H9 (cell line): ENCODE data around the gene PRAME. TPM values are rescaled to one million over a fixed set of nuclear protein-coding genes. Genes with fewer than 3 reads are reported as not detected.

Experiments used
- DNase-seq: peaks from one replicate; pipeline ENCODE4 v3.0.0-alpha.2; 2017
- H2AFZ ChIP-seq: one replicate; pipeline ENCODE4 v1.6.1; 2013; ENCODE audit warnings: mild to moderate bottlenecking, low read length, control low read depth, moderate library complexity
- H2AK5ac ChIP-seq: 2 replicates; pipeline ENCODE4 v1.6.1; 2013; ENCODE audit warnings: low read length, control low read depth, mixed read lengths; ENCODE audit not compliant: insufficient read length
- H2BK120ac ChIP-seq: one replicate; pipeline ENCODE4 v1.6.1; 2013; ENCODE audit warnings: low read depth, mild to moderate bottlenecking, low read length, control low read depth, inconsistent platforms; ENCODE audit not compliant: poor library complexity, severe bottlenecking
- H2BK12ac ChIP-seq: 2 replicates; pipeline ENCODE4 v1.6.1; 2013; ENCODE audit warnings: low read length, control low read depth, mixed read lengths, low read depth; ENCODE audit not compliant: insufficient read length
- H2BK15ac ChIP-seq: 2 replicates; pipeline ENCODE4 v1.6.1; 2013; ENCODE audit warnings: low read depth, low read length, control low read depth
- H2BK20ac ChIP-seq: one replicate; pipeline ENCODE4 v1.6.1; 2013; ENCODE audit warnings: low read depth, mild to moderate bottlenecking, low read length, control low read depth, inconsistent platforms; ENCODE audit not compliant: poor library complexity, severe bottlenecking
- H2BK5ac ChIP-seq: 2 replicates; pipeline ENCODE4 v1.6.1; 2013; ENCODE audit warnings: low read length, control low read depth, mixed read lengths; ENCODE audit not compliant: insufficient read length
- H3K14ac ChIP-seq: 2 replicates; pipeline ENCODE4 v1.6.1; 2013; ENCODE audit warnings: low read length, control low read depth; ENCODE audit not compliant: insufficient read depth
- H3K18ac ChIP-seq: 2 replicates; pipeline ENCODE4 v1.6.1; 2013; ENCODE audit warnings: low read depth, mild to moderate bottlenecking, mixed read lengths, low read length, control low read depth; ENCODE audit not compliant: insufficient read length
- H3K23ac ChIP-seq: 2 replicates; pipeline ENCODE4 v1.6.1; 2013; ENCODE audit warnings: low read length, control low read depth, mixed read lengths, low read depth; ENCODE audit not compliant: insufficient read length
- H3K23me2 ChIP-seq: 2 replicates; pipeline ENCODE4 v1.6.1; 2013; ENCODE audit warnings: low read depth, mild to moderate bottlenecking, mixed read lengths, low read length, control low read depth; ENCODE audit not compliant: insufficient read length, poor library complexity, severe bottlenecking
- H3K27ac ChIP-seq: 2 replicates; pipeline ENCODE4 v1.5.1; 2013; ENCODE audit warnings: low read length, control low read depth, mixed read lengths, low read depth; ENCODE audit not compliant: insufficient read length
- H3K27me3 ChIP-seq: 2 replicates; pipeline ENCODE4 v1.6.1; 2013; ENCODE audit warnings: low read length, control low read depth, inconsistent platforms; ENCODE audit not compliant: insufficient read depth
- H3K4ac ChIP-seq: 2 replicates; pipeline ENCODE4 v1.6.1; 2013; ENCODE audit warnings: low read depth, mild to moderate bottlenecking, control low read depth, inconsistent platforms, low read length, moderate library complexity
- H3K4me1 ChIP-seq: 2 replicates; pipeline ENCODE4 v1.6.1; 2013; ENCODE audit warnings: low read length, control low read depth, inconsistent platforms; ENCODE audit not compliant: insufficient read depth
- H3K4me2 ChIP-seq: 2 replicates; pipeline ENCODE4 v1.6.1; 2013; ENCODE audit warnings: low read length, control low read depth, mixed read lengths; ENCODE audit not compliant: insufficient read length, insufficient read depth
- H3K56ac ChIP-seq: 2 replicates; pipeline ENCODE4 v1.6.1; 2013; ENCODE audit warnings: low read depth, mild to moderate bottlenecking, mixed read lengths, low read length, control low read depth; ENCODE audit not compliant: insufficient read length
- H3K79me1 ChIP-seq: 2 replicates; pipeline ENCODE4 v1.6.1; 2013; ENCODE audit warnings: low read depth, mild to moderate bottlenecking, moderate library complexity, low read length, control low read depth, inconsistent platforms; ENCODE audit not compliant: insufficient read depth, poor library complexity, severe bottlenecking
- H3K79me2 ChIP-seq: 2 replicates; pipeline ENCODE4 v1.6.1; 2013; ENCODE audit warnings: low read length, control low read depth, inconsistent platforms; ENCODE audit not compliant: insufficient read depth
- H3K9ac ChIP-seq: 2 replicates; pipeline ENCODE4 v1.6.1; 2013; ENCODE audit warnings: low read length, control low read depth, mixed read lengths; ENCODE audit not compliant: insufficient read length; ENCODE audit errors: extremely low read depth
- H3K9me3 ChIP-seq: one replicate; pipeline ENCODE4 v1.6.1; 2013; ENCODE audit warnings: low read depth, low read length, inconsistent platforms; ENCODE audit not compliant: control insufficient read depth
- H3T11ph ChIP-seq: one replicate; pipeline ENCODE4 v1.6.1; 2013; ENCODE audit warnings: mild to moderate bottlenecking, low read length, control low read depth, inconsistent platforms
- H4K20me1 ChIP-seq: one replicate; pipeline ENCODE4 v1.6.1; 2013; ENCODE audit not compliant: control insufficient read depth, insufficient read length, insufficient read depth
- H4K5ac ChIP-seq: 2 replicates; pipeline ENCODE4 v1.6.1; 2013; ENCODE audit warnings: low read depth, mild to moderate bottlenecking, mixed read lengths, low read length, control low read depth; ENCODE audit not compliant: insufficient read length
- H4K8ac ChIP-seq: replicated peaks from 2 replicates; pipeline ENCODE4 v1.6.1; 2013; ENCODE audit warnings: low read length, control low read depth, mixed read lengths, low read depth; ENCODE audit not compliant: insufficient read length
- H4K91ac ChIP-seq: 2 replicates; pipeline ENCODE4 v1.6.1; 2013; ENCODE audit warnings: low read depth, mild to moderate bottlenecking, moderate library complexity, mixed read lengths, low read length, control low read depth; ENCODE audit not compliant: insufficient read length
- H3K27ac Mint-ChIP-seq, 3 experiments: 2 replicates in 2 of 3; 3 replicates in 1 of 3; pipeline ENCODE4 v1.8.0; 2020 to 2021; ENCODE audit warnings: mixed read lengths in 3 of 3, mild to moderate bottlenecking in 1 of 3, moderate library complexity in 1 of 3
- H3K27me3 Mint-ChIP-seq: 2 replicates; pipeline ENCODE4 v1.8.0; 2021; ENCODE audit warnings: low read depth, mild to moderate bottlenecking, moderate library complexity, mixed read lengths
- H3K36me3 Mint-ChIP-seq, 3 experiments: 2 replicates in 2 of 3; 3 replicates in 1 of 3; pipeline ENCODE4 v1.8.0; 2020 to 2021; ENCODE audit warnings: low read depth in 3 of 3, mixed read lengths in 3 of 3; ENCODE audit not compliant: insufficient read depth in 1 of 3
- H3K4me1 Mint-ChIP-seq, 2 experiments: 2 replicates each; pipeline ENCODE4 v1.8.0; 2020; ENCODE audit warnings: mixed read lengths in 2 of 2
- H3K4me3 Mint-ChIP-seq, 2 experiments: 2 replicates in 1 of 2; 3 replicates in 1 of 2; pipeline ENCODE4 v1.8.0; 2020 to 2021; ENCODE audit warnings: mild to moderate bottlenecking in 2 of 2, mixed read lengths in 2 of 2, moderate library complexity in 1 of 2
- H3K9me3 Mint-ChIP-seq, 2 experiments: 2 replicates in 1 of 2; 3 replicates in 1 of 2; pipeline ENCODE4 v1.8.0; 2020; ENCODE audit warnings: mild to moderate bottlenecking in 2 of 2, mixed read lengths in 2 of 2, moderate library complexity in 1 of 2
- WGBS: extraction: QIAGEN DNeasy Blood & Tissue Kit; methylation state at CpG from one replicate; pipeline ENCODE4 v1.1.7; 2013; ENCODE audit warnings: missing lambda C conversion rate, low lambda C conversion rate, mixed read lengths; ENCODE audit not compliant: insufficient read length; ENCODE audit errors: extremely low coverage; 5-methylcytosine and 5-hydroxymethylcytosine counted together
- total RNA-seq: library from RNA; stranded (reverse); gene quantifications from 2 replicates; pipeline ENCODE4 v1.2.1, GENCODE V29; 2021
- TF ChIP-seq, protein P1 (sequence below): fragments of 200-600 bp; sonication (generic); conservative IDR thresholded peaks from 3 replicates; pipeline ENCODE4 v1.8.0; 2021; ENCODE audit warnings: antibody characterized with exemption, mild to moderate bottlenecking

Gene PRAME
- total RNA-seq, 1 experiment from 2014 or later = 0.31 TPM

DNA sequence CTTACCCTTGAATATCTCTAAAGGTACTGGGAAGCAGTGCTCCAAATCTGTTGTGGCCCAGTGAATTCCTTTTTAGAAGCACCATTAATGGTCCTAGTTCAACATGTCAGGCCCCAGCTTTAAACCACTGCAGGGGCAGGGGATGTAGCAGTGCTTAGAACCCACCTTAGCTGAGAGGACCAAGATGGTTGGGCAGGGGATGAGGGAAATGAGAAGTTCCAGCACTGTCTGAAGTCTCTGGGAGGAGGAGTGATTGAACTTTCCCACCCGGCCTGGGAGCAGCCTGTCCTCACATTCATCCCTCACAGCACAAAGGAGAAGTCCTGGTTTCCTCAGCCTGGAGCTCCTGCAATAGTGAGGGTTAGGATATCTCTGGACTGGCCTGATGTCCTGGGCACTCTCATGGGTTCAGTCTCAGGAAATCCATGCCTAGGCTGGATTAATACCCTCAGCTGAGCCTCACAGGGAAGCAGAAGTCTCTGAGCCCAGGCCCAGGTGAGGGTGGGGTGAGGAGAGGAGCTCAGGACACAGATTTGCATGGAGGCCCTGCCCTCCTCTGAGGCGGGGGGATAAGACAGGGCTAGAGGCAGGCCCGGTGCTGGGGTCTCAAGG, 28.6 kb upstream of the PRAME start:
- Histone ChIP-seq H3K18ac (no peak overlapping the region), H3K9me3 (no peaks in the 10 kb centered on the region), H3K14ac (no peak overlapping the region), H3K4ac (no peak overlapping the region), H2BK120ac (no peak overlapping the region), H2AFZ (no peak overlapping the region), H3K79me2 (no peaks in the 10 kb centered on the region), H3K23me2 (no peaks in the 10 kb centered on the region), H4K91ac (no peak overlapping the region), H4K20me1 (no peaks in the 10 kb centered on the region), H3K27ac (no peak overlapping the region), H3T11ph (no peak overlapping the region), H3K79me1 (no peaks in the 10 kb centered on the region), H3K4me2 (no peak overlapping the region), H3K56ac (no peak overlapping the region), H3K27me3 (peaks cover 19% of the 10 kb centered on the region; the same call in 1 of the 2 replicates), H3K4me1 (no peaks in the 10 kb centered on the region), H4K5ac (no peak overlapping the region), H2BK12ac (no peak overlapping the region), H2AK5ac (no peak overlapping the region), H3K9ac (no peak overlapping the region), H2BK5ac (no peak overlapping the region), H2BK20ac (no peak overlapping the region), H3K23ac (no peak overlapping the region), H4K8ac (no peak overlapping the region), H2BK15ac (no peak overlapping the region)
- H3K27me3 Mint-ChIP-seq = peaks cover 99% of the 10 kb centered on the region
- H3K27ac Mint-ChIP-seq = no peak overlapping the region
- H3K36me3 Mint-ChIP-seq = no peaks in the 10 kb centered on the region
- no peak overlapping the region for H3K4me3 Mint-ChIP-seq
- no peak for DNase-seq
- TF ChIP-seq, protein P1, sequence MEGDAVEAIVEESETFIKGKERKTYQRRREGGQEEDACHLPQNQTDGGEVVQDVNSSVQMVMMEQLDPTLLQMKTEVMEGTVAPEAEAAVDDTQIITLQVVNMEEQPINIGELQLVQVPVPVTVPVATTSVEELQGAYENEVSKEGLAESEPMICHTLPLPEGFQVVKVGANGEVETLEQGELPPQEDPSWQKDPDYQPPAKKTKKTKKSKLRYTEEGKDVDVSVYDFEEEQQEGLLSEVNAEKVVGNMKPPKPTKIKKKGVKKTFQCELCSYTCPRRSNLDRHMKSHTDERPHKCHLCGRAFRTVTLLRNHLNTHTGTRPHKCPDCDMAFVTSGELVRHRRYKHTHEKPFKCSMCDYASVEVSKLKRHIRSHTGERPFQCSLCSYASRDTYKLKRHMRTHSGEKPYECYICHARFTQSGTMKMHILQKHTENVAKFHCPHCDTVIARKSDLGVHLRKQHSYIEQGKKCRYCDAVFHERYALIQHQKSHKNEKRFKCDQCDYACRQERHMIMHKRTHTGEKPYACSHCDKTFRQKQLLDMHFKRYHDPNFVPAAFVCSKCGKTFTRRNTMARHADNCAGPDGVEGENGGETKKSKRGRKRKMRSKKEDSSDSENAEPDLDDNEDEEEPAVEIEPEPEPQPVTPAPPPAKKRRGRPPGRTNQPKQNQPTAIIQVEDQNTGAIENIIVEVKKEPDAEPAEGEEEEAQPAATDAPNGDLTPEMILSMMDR = no peak
- H3K9me3 Mint-ChIP-seq = no peaks in the 10 kb centered on the region
- WGBS = no CpG with 5 or more reads among the region's 3 CpGs
- H3K4me1 Mint-ChIP-seq = no peaks in the 10 kb centered on the region
